ENCODE measurements around the gene PRSS12. TPM values are rescaled to one million over a fixed set of nuclear protein-coding genes. Genes with fewer than 3 reads are reported as not detected.

Gene PRSS12
- total RNA-seq, 1 donor from 2014 or later: 15.0 TPM

DNA sequence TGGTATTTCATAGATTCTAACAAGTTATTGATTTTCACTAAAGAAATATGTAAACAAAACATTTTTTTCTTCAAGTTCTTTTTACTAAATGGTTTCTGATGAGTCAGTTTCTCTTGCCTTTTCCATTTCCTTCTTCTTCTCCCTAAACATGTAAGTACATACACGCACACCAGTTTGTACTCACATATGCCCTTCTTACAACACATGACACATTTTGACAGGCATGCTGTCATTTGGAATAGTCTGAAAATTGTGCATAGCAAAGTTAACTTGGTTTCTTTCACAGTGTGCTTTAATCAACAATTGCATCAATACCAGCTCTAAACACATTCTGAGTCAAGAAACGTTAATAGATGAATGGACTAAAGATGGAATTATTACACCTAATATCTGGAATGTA is 35.1 kb downstream of the PRSS12 start:
- no peak overlapping the region for H3K27ac ChIP-seq
- no peaks in the 10 kb centered on the region for H3K9me3 ChIP-seq
- intact Hi-C loops (cut with DNase I): no loop called here
- H3K4me3 ChIP-seq: no peak overlapping the region
- DNase-seq (ENCODE audit: extremely low spot score in 2 of 2): no peak
- no peaks in the 10 kb centered on the region for H3K27me3 ChIP-seq
- TF ChIP-seq CTCF (IDR thresholded peaks at IDR 0.05): no peak
- no peak for TF ChIP-seq POLR2A (IDR thresholded peaks at IDR 0.05)
- TF ChIP-seq POLR2AphosphoS5 (IDR thresholded peaks at IDR 0.05; ENCODE audit: insufficient read depth in 1 of 2, low read depth in 1 of 2): no peak
- no peaks in the 10 kb centered on the region for H3K36me3 ChIP-seq
- H3K4me1 ChIP-seq: no peaks in the 10 kb centered on the region

- H3K36me3 ChIP-seq: no peaks in the 10 kb centered on the region
- no peak for DNase-seq (ENCODE audit: extremely low spot score in 2 of 2)
- TF ChIP-seq POLR2A (IDR thresholded peaks at IDR 0.05) (no peak), POLR2AphosphoS5 (IDR thresholded peaks at IDR 0.05; ENCODE audit: insufficient read depth in 1 of 2, low read depth in 1 of 2) (no peak), CTCF (IDR thresholded peaks at IDR 0.05) (no peak)
- no peaks in the 10 kb centered on the region for H3K27me3 ChIP-seq
- no peak overlapping the region for H3K4me3 ChIP-seq
- H3K9me3 ChIP-seq: no peaks in the 10 kb centered on the region
- intact Hi-C loops (cut with DNase I): no loop called here
- no peaks in the 10 kb centered on the region for H3K4me1 ChIP-seq
- H3K27ac ChIP-seq: no peak overlapping the region
Measured at GRCh38 chr4:118314221-118314620, 38.6 kb downstream of the PRSS12 start.

- H3K36me3 ChIP-seq: no peaks in the 10 kb centered on the region
- intact Hi-C loops (cut with DNase I): no loop called here
- H3K4me3 ChIP-seq: no peak overlapping the region
- no peak for DNase-seq (ENCODE audit: extremely low spot score in 2 of 2)
- no peak for TF ChIP-seq POLR2A (IDR thresholded peaks at IDR 0.05)
- no peak for TF ChIP-seq POLR2AphosphoS5 (IDR thresholded peaks at IDR 0.05; ENCODE audit: insufficient read depth in 1 of 2, low read depth in 1 of 2)
- TF ChIP-seq CTCF (IDR thresholded peaks at IDR 0.05): no peak
- H3K27me3 ChIP-seq: no peaks in the 10 kb centered on the region
- H3K4me1 ChIP-seq: no peaks in the 10 kb centered on the region
- H3K27ac ChIP-seq: no peak overlapping the region
- H3K9me3 ChIP-seq: no peaks in the 10 kb centered on the region
Measured at GRCh38 chr4:118313098-118313497, 39.7 kb downstream of the PRSS12 start.

- intact Hi-C loops (cut with DNase I): no loop called here
Measured at GRCh38 chr4:118308306-118309030, 44.3 kb downstream of the PRSS12 start.

More at GRCh38 chr4:118308306-118309030, 44.3 kb downstream of the PRSS12 start:
- no peak overlapping the region for H3K4me3 ChIP-seq
- no peaks in the 10 kb centered on the region for H3K4me1 ChIP-seq
- no peaks in the 10 kb centered on the region for H3K9me3 ChIP-seq
- no peak overlapping the region for H3K27ac ChIP-seq
- no peak for TF ChIP-seq POLR2A (IDR thresholded peaks at IDR 0.05)
- TF ChIP-seq CTCF (IDR thresholded peaks at IDR 0.05): no peak
- no peak for TF ChIP-seq POLR2AphosphoS5 (IDR thresholded peaks at IDR 0.05; ENCODE audit: insufficient read depth in 1 of 2, low read depth in 1 of 2)
- DNase-seq (ENCODE audit: extremely low spot score in 2 of 2): no peak
- no peaks in the 10 kb centered on the region for H3K36me3 ChIP-seq
- no peaks in the 10 kb centered on the region for H3K27me3 ChIP-seq

Measured in vagina (tissue), 2 donors.